AG04449 (cell line): Measurements from ENCODE around the gene IFNA6.

Source experiments
- CTCF ChIA-PET: fragments of 350-600 bp; formaldehyde crosslinking; extraction: SDS; loops from one replicate; lab custom pipeline; 2021; ENCODE audit warnings: antibody characterized with exemption; lab: Yijun Ruan, JAX
- POLR2A ChIA-PET: fragments of 400-600, 350-600 bp; formaldehyde crosslinking; extraction: SDS; loops from one replicate; lab custom pipeline; 2020; ENCODE audit warnings: antibody characterized with exemption, inconsistent platforms; lab: Yijun Ruan, JAX
- DNase-seq: peaks from one replicate; pipeline ENCODE4 v3.0.0-alpha.2; 2010; ENCODE audit warnings: low read depth, low spot score
- H3K4me3 ChIP-seq: 2 replicates; pipeline ENCODE4 v1.5.1; 2011; ENCODE audit warnings: low read depth, mild to moderate bottlenecking, control low read depth, low read length
- CTCF ChIP-seq: IDR thresholded peaks from one replicate; pipeline ENCODE4 v1.5.1; 2011; ENCODE audit warnings: mild to moderate bottlenecking, moderate library complexity, low read length, control low read depth, inconsistent platforms; ENCODE audit not compliant: insufficient read depth; ENCODE audit errors: missing control alignments

Gene IFNA6

DNA sequence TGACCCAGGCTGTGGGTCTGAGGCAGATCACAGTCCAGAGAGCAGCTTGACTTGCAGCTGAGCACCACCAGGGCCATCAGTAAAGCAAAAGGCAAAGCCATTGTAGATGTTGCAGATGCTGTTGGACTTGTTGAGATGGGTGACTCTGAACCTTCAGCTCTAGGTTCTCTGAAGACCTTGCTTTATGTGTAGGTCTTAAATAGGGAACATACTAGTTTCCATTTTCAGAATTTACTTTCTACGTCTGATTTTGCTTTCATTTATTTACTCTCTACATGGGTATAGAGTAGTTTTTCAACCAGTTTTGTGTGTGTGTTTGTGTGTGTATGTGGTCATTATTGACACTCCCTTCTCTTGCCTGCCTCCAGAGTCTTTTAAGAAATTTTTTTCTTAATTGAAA lies at the start of gene IFNA6:
Gene IFNA6 (minus strand): TSS at position 101 of the 400 bp plus-strand sequence. CDS start 0 bp downstream, at position 101.
- DNase-seq, result no peak
- POLR2A ChIA-PET, result no interaction called here
- CTCF ChIA-PET, result no interaction called here
- H3K4me3 ChIP-seq, result no peak within 1 kb of the TSS
- TF ChIP-seq CTCF, result no peak

DNA sequence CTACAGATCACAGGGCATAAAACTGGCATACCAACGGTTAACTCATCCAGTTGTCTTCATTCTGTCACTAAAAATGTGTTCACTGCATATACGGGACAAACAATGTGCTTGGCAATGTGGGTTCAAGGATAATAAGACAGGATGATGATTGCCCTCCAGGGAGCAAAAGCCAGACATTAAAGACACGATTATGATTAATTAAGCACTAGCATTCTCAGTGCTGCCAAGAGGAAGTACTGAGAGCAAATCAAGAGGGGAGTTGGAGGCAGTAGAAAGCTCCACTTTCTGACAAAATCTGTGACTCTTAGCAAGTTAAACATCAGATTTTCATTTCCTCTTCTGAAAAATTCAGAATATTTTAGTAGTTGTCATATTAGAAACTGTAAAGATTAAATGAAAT lies 49.3 kb upstream of the IFNA6 start:
- no peak overlapping the region for H3K4me3 ChIP-seq
- ChIA-PET POLR2A (no interaction called here), CTCF (no interaction called here)
- TF ChIP-seq CTCF, result no peak
- no peak for DNase-seq

GRCh38 chr9:21398955-21399489 lies 48.3 kb upstream of the IFNA6 start:
- H3K4me3 ChIP-seq, result no peak overlapping the region
- TF ChIP-seq CTCF, result no peak
- ChIA-PET CTCF (interaction anchor here (0.7 to 1.5 kb wide), 3 partner anchors 9 to 29 kb away, joined by 3 to 4 read pairs (median 3); partner anchors contain the start of gene IFNA8), POLR2A (no interaction called here)
- DNase-seq, result no peak

DNA sequence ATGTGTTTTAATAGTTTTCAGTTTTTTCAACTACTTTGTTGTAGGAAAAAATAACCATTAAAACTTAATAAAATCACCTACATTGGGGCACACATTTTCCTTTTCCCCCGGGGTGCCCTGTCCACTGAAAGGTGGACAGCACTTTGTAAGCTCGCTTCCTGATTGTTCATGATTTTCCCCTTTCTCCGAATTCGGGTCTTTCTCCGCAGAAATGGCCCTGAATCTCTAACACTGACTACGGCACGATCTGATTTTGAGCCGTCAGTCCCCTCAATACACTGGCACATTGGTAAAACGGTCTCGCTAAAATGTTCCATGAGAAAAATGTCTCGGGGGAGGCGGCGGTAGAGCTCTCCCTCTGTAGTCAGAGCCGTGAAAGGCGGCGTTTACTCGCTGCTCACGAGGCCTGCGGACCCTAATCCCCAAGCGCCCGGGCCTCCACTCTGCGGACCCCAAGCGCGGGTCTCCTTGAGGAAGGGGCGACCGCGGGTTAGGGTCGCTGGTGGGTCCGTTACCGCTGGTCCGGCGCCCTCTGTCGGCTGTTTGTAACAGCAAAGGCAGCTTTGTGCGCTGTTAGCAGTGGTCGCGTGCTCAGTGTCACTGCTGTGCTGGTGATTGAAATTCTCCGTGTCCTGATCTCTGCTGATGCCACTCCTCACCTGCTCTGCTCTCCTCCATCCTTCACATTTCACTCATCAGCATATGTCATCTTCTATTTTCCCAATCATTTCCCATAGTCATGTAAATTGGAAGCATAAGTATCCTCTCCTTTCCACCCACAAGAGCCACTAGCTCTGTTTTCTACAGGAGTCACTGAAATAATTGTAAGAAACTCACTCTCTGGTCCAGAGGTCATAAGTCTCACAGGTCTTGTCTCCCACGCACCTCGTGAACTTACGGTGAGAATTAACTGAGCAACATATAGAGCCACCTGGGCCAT lies 45.4 kb upstream of the IFNA6 start:
- ChIA-PET POLR2A (interaction anchor here (1.0 to 1.4 kb wide), 2 partner anchors 61 to 62 kb away, joined by 3 to 4 read pairs; partner anchors contain the start of gene KLHL9), CTCF (interaction anchor here (0.6 to 2.0 kb wide), 38 partner anchors 9 to 1470 kb away, joined by 3 to 17 read pairs (median 4); no protein-coding TSS in a partner anchor)
- TF ChIP-seq CTCF, result peak; percentile 75
- peak overlapping the region; percentile 58 for H3K4me3 ChIP-seq
- no peak for DNase-seq

- H3K4me3 ChIP-seq, result no peak overlapping the region
- TF ChIP-seq CTCF, result peak; percentile 18
- POLR2A ChIA-PET, result no interaction called here
- no peak for DNase-seq
- CTCF ChIA-PET, result interaction anchor here (1.0 kb wide), 1 partner anchor 55 kb away, joined by 3 read pairs; no protein-coding TSS in a partner anchor
Observed at GRCh38 chr9:21392270-21392669, 41.6 kb upstream of the IFNA6 start.
